Endothelial cell of umbilical vein (primary cell): Measurements from ENCODE around the gene PITPNM1. TPM values are rescaled to one million over a fixed set of nuclear protein-coding genes. Genes with fewer than 3 reads are reported as not detected.

Experiments used
- BruUV-seq: library from RNA; stranded (reverse); fragments of 400-500 nt; replicated peaks from 2 replicates; lab custom pipeline; 2021; lab: Mats Ljungman, UMichigan
- CTCF ChIA-PET: fragments of 300-600, 350-600 bp; sonication (Branson Sonifier 250); formaldehyde crosslinking; loops from one replicate; lab custom pipeline; 2021; ENCODE audit warnings: antibody characterized with exemption, inconsistent platforms; lab: Charles Lee
- POLR2A ChIA-PET: fragments of 300-600, 350-600 bp; sonication (Branson Sonifier 250); formaldehyde crosslinking; loops from one replicate; lab custom pipeline; 2021; ENCODE audit warnings: antibody characterized with exemption, inconsistent platforms; lab: Charles Lee
- DNase-seq: peaks from one replicate; pipeline ENCODE4 v3.0.0-alpha.2; 2011; ENCODE audit warnings: low read depth, low spot score
- FAIRE-seq: peaks from 2 replicates; lab custom pipeline; 2011; peaks lifted over from hg19 to GRCh38; lab: Jason Lieb, UNC
- H2AFZ ChIP-seq: 2 replicates; pipeline ENCODE4 v1.6.0; 2012; ENCODE audit warnings: low read depth, low read length, control low read depth, inconsistent platforms
- H3K27ac ChIP-seq: 2 replicates; pipeline ENCODE4 v1.5.1; 2011; ENCODE audit warnings: low read depth, mild to moderate bottlenecking, control low read depth, low read length, moderate library complexity; ENCODE audit not compliant: insufficient read depth
- H3K27me3 ChIP-seq, 2 experiments: 2 replicates each; pipeline versions ENCODE4 v1.6.0 to v1.6.1; 2011; ENCODE audit warnings: low read length in 2 of 2, mixed read lengths in 1 of 2; ENCODE audit not compliant: control insufficient read depth in 2 of 2, insufficient read depth in 2 of 2
- H3K36me3 ChIP-seq, 2 experiments: 2 replicates in 1 of 2; 3 replicates in 1 of 2; pipeline ENCODE4 v1.5.1; 2011; ENCODE audit warnings: low read length in 2 of 2, mild to moderate bottlenecking in 1 of 2, moderate library complexity in 1 of 2; ENCODE audit not compliant: control insufficient read depth in 2 of 2, insufficient read depth in 2 of 2; ENCODE audit errors: extremely low read depth in 1 of 2
- H3K4me1 ChIP-seq: 3 replicates; pipeline ENCODE4 v1.5.1; 2011; ENCODE audit warnings: mild to moderate bottlenecking, low read length; ENCODE audit not compliant: control insufficient read depth, insufficient read depth; ENCODE audit errors: extremely low read depth
- H3K4me2 ChIP-seq: 2 replicates; pipeline ENCODE4 v1.6.1; 2011; ENCODE audit warnings: low read length, control low read depth, mixed read lengths; ENCODE audit not compliant: insufficient read depth
- H3K4me3 ChIP-seq, 3 experiments: fragments of 200-600 bp in 1 of 3; sonication (generic), shearing (Covaris generic) in 1 of 3; replicated peaks in 1 of 3; 2 replicates each; pipeline ENCODE4 v1.5.1; 2011 to 2016; ENCODE audit warnings: control low read depth in 3 of 3, low read length in 3 of 3, mild to moderate bottlenecking in 2 of 3, inconsistent platforms in 1 of 3, low read depth in 1 of 3, moderate library complexity in 1 of 3; ENCODE audit not compliant: insufficient read depth in 1 of 3
- H3K79me2 ChIP-seq: 2 replicates; pipeline ENCODE4 v1.6.0; 2012; ENCODE audit warnings: low read length, inconsistent platforms; ENCODE audit not compliant: control insufficient read depth, insufficient read depth
- H3K9ac ChIP-seq: replicated peaks from 2 replicates; pipeline ENCODE3; 2011; ENCODE audit warnings: low read length, control low read depth; ENCODE audit not compliant: insufficient read depth; ENCODE audit errors: extremely low read depth
- H3K9me1 ChIP-seq: replicated peaks from 3 replicates; pipeline ENCODE4 v1.6.0; 2011; ENCODE audit warnings: mild to moderate bottlenecking, low read length; ENCODE audit not compliant: control insufficient read depth, insufficient read depth; ENCODE audit errors: extremely low read depth
- H3K9me3 ChIP-seq: replicated peaks from 2 replicates; pipeline ENCODE4 v1.5.1; 2012; ENCODE audit warnings: low read length, inconsistent platforms; ENCODE audit not compliant: control insufficient read depth, insufficient read depth
- H4K20me1 ChIP-seq: replicated peaks from 2 replicates; pipeline ENCODE3; 2011; ENCODE audit warnings: mild to moderate bottlenecking, low read length; ENCODE audit not compliant: control insufficient read depth, insufficient read depth; ENCODE audit errors: extremely low read depth
- CTCF ChIP-seq, 2 donors: IDR thresholded peaks; 1 replicate in 1 of 2; 2 replicates in 1 of 2; pipeline ENCODE4 v1.5.1; 2011; ENCODE audit warnings: low read length in 2 of 2, mild to moderate bottlenecking in 2 of 2, moderate library complexity in 2 of 2, control low read depth in 1 of 2, inconsistent platforms in 1 of 2, low read depth in 1 of 2; ENCODE audit not compliant: insufficient read depth in 1 of 2; ENCODE audit errors: extremely low read depth in 1 of 2
- EZH2 ChIP-seq: IDR thresholded peaks from 2 replicates; pipeline ENCODE4 v1.6.1; 2012; ENCODE audit warnings: borderline replicate concordance, low read depth, mild to moderate bottlenecking, moderate library complexity, low read length, inconsistent platforms; ENCODE audit not compliant: severe bottlenecking
- FOS ChIP-seq: IDR thresholded peaks from 2 replicates; pipeline ENCODE4 v1.6.1; 2011; ENCODE audit warnings: mild to moderate bottlenecking, low read length, moderate library complexity, borderline replicate concordance; ENCODE audit not compliant: insufficient read depth
- GATA2 ChIP-seq: IDR thresholded peaks from 2 replicates; pipeline ENCODE4 v1.7.0; 2011; ENCODE audit warnings: low read depth, mild to moderate bottlenecking, moderate library complexity, mixed read lengths, low read length; ENCODE audit not compliant: insufficient read length, insufficient read depth
- JUN ChIP-seq: IDR thresholded peaks from 2 replicates; pipeline ENCODE4 v1.6.1; 2011; ENCODE audit warnings: borderline replicate concordance, low read depth; ENCODE audit not compliant: insufficient read length, insufficient read depth
- MAX ChIP-seq: IDR thresholded peaks from 2 replicates; pipeline ENCODE4 v1.6.1; 2011; ENCODE audit not compliant: insufficient read depth, insufficient read length
- MYC ChIP-seq: IDR thresholded peaks from one replicate; pipeline ENCODE4 v1.6.1; 2011; ENCODE audit warnings: mild to moderate bottlenecking, low read depth, low read length
- POLR2A ChIP-seq: IDR thresholded peaks from 2 replicates; pipeline ENCODE4 v1.6.1; 2012; ENCODE audit warnings: low read depth, mild to moderate bottlenecking, control low read depth, low read length
- POLR2AphosphoS5 ChIP-seq: IDR thresholded peaks from 2 replicates; pipeline ENCODE4 v1.6.1; 2012; ENCODE audit warnings: low read depth, mild to moderate bottlenecking, control low read depth, low read length, moderate library complexity; ENCODE audit not compliant: insufficient read depth
- dilution Hi-C: fragments of 300-500 bp; cut with MboI; formaldehyde crosslinking; loops from one replicate; pipeline ENCODE4 v1.15.0; 2019; ENCODE audit warnings: low sequenced_read_pairs; ENCODE audit not compliant: extremely low pct_ligation_motif_present
- intact Hi-C: fragments of 100-400 bp; cut with micrococcal nuclease; formaldehyde crosslinking; loops from one replicate; pipeline ENCODE4 v1.10.0; 2022
- polyA plus RNA-seq, 4 experiments: library from polyadenylated mRNA; depleted of rRNA in 3 of 4; stranded (reverse) in 3 of 4; unstranded in 1 of 4; fragments of >200 nt; gene quantifications; 2 replicates each; pipeline versions ENCODE4 v1.2.1 to v1.2.3, GENCODE V29; 2011 to 2012; ENCODE audit warnings: missing spikeins in 1 of 4
- total RNA-seq: library from RNA; stranded (reverse); gene quantifications from 2 replicates; pipeline ENCODE4 v1.2.3, GENCODE V29; 2021

Gene PITPNM1
- total and polyA plus RNA-seq, 2 donors (not counting 3 experiments of a cell fraction or from before 2014, with no cell fraction given), result 16.5 to 26.4 TPM

- no peaks in the 10 kb centered on the region for H3K9me1 ChIP-seq
- H3K27ac ChIP-seq, result no peak overlapping the region
- ChIA-PET POLR2A (no interaction called here), CTCF (interaction anchor here (1.1 kb wide), 1 partner anchor 72 kb away, joined by 3 read pairs; no protein-coding TSS in a partner anchor)
- no peak for TF ChIP-seq FOS
- TF ChIP-seq CTCF (IDR thresholded peaks at IDR 0.05; ENCODE audit: extremely low read depth in 1 of 2, insufficient read depth in 1 of 2, low read depth in 1 of 2, low read length in 2 of 2), result no peak
- no peak for TF ChIP-seq MAX
- no peak for TF ChIP-seq MYC
- no peak for TF ChIP-seq POLR2A
- no peak for TF ChIP-seq JUN
- TF ChIP-seq POLR2AphosphoS5, result no peak
- no peak for TF ChIP-seq GATA2
- TF ChIP-seq EZH2, result no peak
- no TSS peak for BruUV-seq
- no peak overlapping the region for H3K4me3 ChIP-seq
- no peak for FAIRE-seq
- H3K27me3 ChIP-seq, result peaks cover 0 to 6% of the 10 kb centered on the region in 2 experiments
- no peaks in the 10 kb centered on the region for H4K20me1 ChIP-seq
- dilution Hi-C loops (no loop called here), intact Hi-C loops (no loop called here)
- no peak overlapping the region for H3K4me2 ChIP-seq
- H3K36me3 ChIP-seq, result no peaks in the 10 kb centered on the region
- peaks cover 6% of the 10 kb centered on the region for H3K4me1 ChIP-seq
- no peak overlapping the region for H2AFZ ChIP-seq
- H3K9ac ChIP-seq, result no peak overlapping the region
- no peaks in the 10 kb centered on the region for H3K79me2 ChIP-seq
- no peak for DNase-seq
- no peaks in the 10 kb centered on the region for H3K9me3 ChIP-seq
Observed at GRCh38 chr11:67472882-67473281, 32.3 kb downstream of the PITPNM1 start.
